HL-60 (cell line): ENCODE data around the gene MKRN3.

ENCODE experiments used
- GABPA ChIP-seq: IDR thresholded peaks from 2 replicates; pipeline ENCODE4 v1.6.1; 2012; ENCODE audit warnings: low read depth
- POLR2AphosphoS5 ChIP-seq: IDR thresholded peaks from 2 replicates; pipeline ENCODE4 v1.6.1; 2012; ENCODE audit warnings: low read depth
- TF ChIP-seq, protein P1 (sequence below): IDR thresholded peaks from one replicate; pipeline ENCODE4 v1.5.1; 2011; ENCODE audit warnings: low read length, control low read depth, inconsistent platforms; ENCODE audit not compliant: insufficient read depth
- TF ChIP-seq, protein P2 (sequence below): IDR thresholded peaks from 2 replicates; pipeline ENCODE4 v1.6.1; 2012; ENCODE audit warnings: low read depth; ENCODE audit not compliant: insufficient replicate concordance

GRCh38 chr15:23572844-23573243 lies 7.4 kb downstream of the MKRN3 start:
- TF ChIP-seq, protein P1, sequence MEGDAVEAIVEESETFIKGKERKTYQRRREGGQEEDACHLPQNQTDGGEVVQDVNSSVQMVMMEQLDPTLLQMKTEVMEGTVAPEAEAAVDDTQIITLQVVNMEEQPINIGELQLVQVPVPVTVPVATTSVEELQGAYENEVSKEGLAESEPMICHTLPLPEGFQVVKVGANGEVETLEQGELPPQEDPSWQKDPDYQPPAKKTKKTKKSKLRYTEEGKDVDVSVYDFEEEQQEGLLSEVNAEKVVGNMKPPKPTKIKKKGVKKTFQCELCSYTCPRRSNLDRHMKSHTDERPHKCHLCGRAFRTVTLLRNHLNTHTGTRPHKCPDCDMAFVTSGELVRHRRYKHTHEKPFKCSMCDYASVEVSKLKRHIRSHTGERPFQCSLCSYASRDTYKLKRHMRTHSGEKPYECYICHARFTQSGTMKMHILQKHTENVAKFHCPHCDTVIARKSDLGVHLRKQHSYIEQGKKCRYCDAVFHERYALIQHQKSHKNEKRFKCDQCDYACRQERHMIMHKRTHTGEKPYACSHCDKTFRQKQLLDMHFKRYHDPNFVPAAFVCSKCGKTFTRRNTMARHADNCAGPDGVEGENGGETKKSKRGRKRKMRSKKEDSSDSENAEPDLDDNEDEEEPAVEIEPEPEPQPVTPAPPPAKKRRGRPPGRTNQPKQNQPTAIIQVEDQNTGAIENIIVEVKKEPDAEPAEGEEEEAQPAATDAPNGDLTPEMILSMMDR, result no peak
- TF ChIP-seq POLR2AphosphoS5, result no peak
- TF ChIP-seq, protein P2, sequence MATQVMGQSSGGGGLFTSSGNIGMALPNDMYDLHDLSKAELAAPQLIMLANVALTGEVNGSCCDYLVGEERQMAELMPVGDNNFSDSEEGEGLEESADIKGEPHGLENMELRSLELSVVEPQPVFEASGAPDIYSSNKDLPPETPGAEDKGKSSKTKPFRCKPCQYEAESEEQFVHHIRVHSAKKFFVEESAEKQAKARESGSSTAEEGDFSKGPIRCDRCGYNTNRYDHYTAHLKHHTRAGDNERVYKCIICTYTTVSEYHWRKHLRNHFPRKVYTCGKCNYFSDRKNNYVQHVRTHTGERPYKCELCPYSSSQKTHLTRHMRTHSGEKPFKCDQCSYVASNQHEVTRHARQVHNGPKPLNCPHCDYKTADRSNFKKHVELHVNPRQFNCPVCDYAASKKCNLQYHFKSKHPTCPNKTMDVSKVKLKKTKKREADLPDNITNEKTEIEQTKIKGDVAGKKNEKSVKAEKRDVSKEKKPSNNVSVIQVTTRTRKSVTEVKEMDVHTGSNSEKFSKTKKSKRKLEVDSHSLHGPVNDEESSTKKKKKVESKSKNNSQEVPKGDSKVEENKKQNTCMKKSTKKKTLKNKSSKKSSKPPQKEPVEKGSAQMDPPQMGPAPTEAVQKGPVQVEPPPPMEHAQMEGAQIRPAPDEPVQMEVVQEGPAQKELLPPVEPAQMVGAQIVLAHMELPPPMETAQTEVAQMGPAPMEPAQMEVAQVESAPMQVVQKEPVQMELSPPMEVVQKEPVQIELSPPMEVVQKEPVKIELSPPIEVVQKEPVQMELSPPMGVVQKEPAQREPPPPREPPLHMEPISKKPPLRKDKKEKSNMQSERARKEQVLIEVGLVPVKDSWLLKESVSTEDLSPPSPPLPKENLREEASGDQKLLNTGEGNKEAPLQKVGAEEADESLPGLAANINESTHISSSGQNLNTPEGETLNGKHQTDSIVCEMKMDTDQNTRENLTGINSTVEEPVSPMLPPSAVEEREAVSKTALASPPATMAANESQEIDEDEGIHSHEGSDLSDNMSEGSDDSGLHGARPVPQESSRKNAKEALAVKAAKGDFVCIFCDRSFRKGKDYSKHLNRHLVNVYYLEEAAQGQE, result no peak
- TF ChIP-seq GABPA, result no peak
